ENCODE measurements around the gene DDC.
"Not testable (repeated sequence)": the region's sequence is repeated elsewhere in the genome, so short reads cannot be mapped to it uniquely, and the experiment has no call there.

The DDC gene

GRCh38 chr7:50528266-50529092 is 36.7 kb downstream of the DDC start:
- Histone ChIP-seq H3K4me2 (ENCODE audit: low read length) (no peak overlapping the region), H3K36me3 (ENCODE audit: control insufficient read depth, low read length) (no peaks in the 10 kb centered on the region), H3K4me3 (ENCODE audit: low read length) (no peak overlapping the region), H3K27me3 (ENCODE audit: control insufficient read depth, low read length) (peaks cover 10% of the 10 kb centered on the region), H3K9me2 (replicated peaks; ENCODE audit: control insufficient read depth, low read length) (no peaks in the 10 kb centered on the region), H3K4me1 (ENCODE audit: control insufficient read depth, low read length) (no peaks in the 10 kb centered on the region), H3F3A (ENCODE audit: control insufficient read depth, insufficient read depth) (no peaks in the 10 kb centered on the region), H3K9me3 (ENCODE audit: control insufficient read depth, insufficient read depth, low read length) (no peaks in the 10 kb centered on the region), H4K20me1 (ENCODE audit: control insufficient read depth, insufficient read depth, low read depth, low read length) (no peaks in the 10 kb centered on the region), H3K79me2 (ENCODE audit: control insufficient read depth, low read length) (no peaks in the 10 kb centered on the region), H3K27ac (ENCODE audit: low read depth, low read length) (no peak overlapping the region)
- no peak for TF ChIP-seq EZH2phosphoT487 (IDR thresholded peaks at IDR 0.05; ENCODE audit: borderline replicate concordance, low read length)
- TF ChIP-seq, protein P1, sequence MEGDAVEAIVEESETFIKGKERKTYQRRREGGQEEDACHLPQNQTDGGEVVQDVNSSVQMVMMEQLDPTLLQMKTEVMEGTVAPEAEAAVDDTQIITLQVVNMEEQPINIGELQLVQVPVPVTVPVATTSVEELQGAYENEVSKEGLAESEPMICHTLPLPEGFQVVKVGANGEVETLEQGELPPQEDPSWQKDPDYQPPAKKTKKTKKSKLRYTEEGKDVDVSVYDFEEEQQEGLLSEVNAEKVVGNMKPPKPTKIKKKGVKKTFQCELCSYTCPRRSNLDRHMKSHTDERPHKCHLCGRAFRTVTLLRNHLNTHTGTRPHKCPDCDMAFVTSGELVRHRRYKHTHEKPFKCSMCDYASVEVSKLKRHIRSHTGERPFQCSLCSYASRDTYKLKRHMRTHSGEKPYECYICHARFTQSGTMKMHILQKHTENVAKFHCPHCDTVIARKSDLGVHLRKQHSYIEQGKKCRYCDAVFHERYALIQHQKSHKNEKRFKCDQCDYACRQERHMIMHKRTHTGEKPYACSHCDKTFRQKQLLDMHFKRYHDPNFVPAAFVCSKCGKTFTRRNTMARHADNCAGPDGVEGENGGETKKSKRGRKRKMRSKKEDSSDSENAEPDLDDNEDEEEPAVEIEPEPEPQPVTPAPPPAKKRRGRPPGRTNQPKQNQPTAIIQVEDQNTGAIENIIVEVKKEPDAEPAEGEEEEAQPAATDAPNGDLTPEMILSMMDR (IDR thresholded peaks at IDR 0.05; ENCODE audit: low read depth, low read length, poor library complexity, severe bottlenecking): no peak

- not testable (repeated sequence) for H3K9me2 ChIP-seq (replicated peaks; ENCODE audit: control insufficient read depth, low read length); H3F3A ChIP-seq (ENCODE audit: control insufficient read depth, insufficient read depth); H3K36me3 ChIP-seq (ENCODE audit: control insufficient read depth, low read length); H3K9me3 ChIP-seq (ENCODE audit: control insufficient read depth, insufficient read depth, low read length); H4K20me1 ChIP-seq (ENCODE audit: control insufficient read depth, insufficient read depth, low read depth, low read length); H3K4me2 ChIP-seq (ENCODE audit: low read length); H3K27ac ChIP-seq (ENCODE audit: low read depth, low read length); H3K4me1 ChIP-seq (ENCODE audit: control insufficient read depth, low read length); H3K79me2 ChIP-seq (ENCODE audit: control insufficient read depth, low read length); H3K27me3 ChIP-seq (ENCODE audit: control insufficient read depth, low read length); H3K4me3 ChIP-seq (ENCODE audit: low read length)
Observed at GRCh38 chr7:50519350-50519749, 45.9 kb downstream of the DDC start.

DNA sequence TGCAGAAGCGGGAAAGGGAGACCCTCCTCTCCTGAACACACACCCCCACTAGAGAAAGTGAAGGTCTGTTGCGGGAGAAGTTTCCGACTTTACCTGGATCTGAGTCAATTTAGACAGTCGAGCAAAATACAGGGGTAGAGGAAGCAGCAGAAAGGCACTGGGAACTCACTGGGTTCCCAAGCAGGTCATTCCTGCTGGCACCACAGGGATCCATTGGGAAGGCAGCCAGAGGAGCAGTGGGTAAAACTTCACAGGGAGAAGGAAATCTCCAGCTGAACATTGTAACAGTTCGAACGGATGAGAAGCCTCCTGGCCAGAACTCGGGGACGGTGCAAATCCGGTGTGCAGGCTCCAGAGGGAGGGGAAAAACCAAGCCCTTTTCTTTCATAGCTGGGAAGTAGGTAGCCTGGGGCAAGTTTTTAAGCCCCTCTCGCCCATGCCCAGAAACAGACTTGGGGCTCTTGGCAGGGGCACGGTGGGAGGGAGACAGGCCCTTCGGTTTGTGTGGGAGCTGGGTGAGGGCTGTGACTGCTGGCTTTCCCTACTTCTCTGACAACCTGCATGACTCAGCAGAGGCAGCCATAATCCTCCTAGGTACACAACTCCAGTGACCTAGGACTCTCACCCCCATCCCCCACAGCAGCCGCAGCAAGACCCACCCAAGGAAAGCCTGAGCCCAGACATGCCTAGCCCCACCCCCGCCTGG is 51.9 kb downstream of the DDC start:
- Histone ChIP-seq H3K27me3 (ENCODE audit: control insufficient read depth, low read length) (peaks cover 5% of the 10 kb centered on the region; the same call in 1 of the 2 replicates), H3K4me1 (ENCODE audit: control insufficient read depth, low read length) (no peaks in the 10 kb centered on the region), H4K20me1 (ENCODE audit: control insufficient read depth, insufficient read depth, low read depth, low read length) (no peaks in the 10 kb centered on the region), H3K4me3 (ENCODE audit: low read length) (no peak overlapping the region), H3K9me2 (replicated peaks; ENCODE audit: control insufficient read depth, low read length) (no peaks in the 10 kb centered on the region), H3K9me3 (ENCODE audit: control insufficient read depth, insufficient read depth, low read length) (no peaks in the 10 kb centered on the region), H3K79me2 (ENCODE audit: control insufficient read depth, low read length) (no peaks in the 10 kb centered on the region), H3K27ac (ENCODE audit: low read depth, low read length) (no peak overlapping the region), H3K4me2 (ENCODE audit: low read length) (no peak overlapping the region), H3F3A (ENCODE audit: control insufficient read depth, insufficient read depth) (no peaks in the 10 kb centered on the region), H3K36me3 (ENCODE audit: control insufficient read depth, low read length) (no peaks in the 10 kb centered on the region)
- TF ChIP-seq, protein P1 (IDR thresholded peaks at IDR 0.05; ENCODE audit: low read depth, low read length, poor library complexity, severe bottlenecking): no peak
- TF ChIP-seq EZH2phosphoT487 (IDR thresholded peaks at IDR 0.05; ENCODE audit: borderline replicate concordance, low read length): no peak

- Histone ChIP-seq H3K79me2 (ENCODE audit: control insufficient read depth, low read length) (no peaks in the 10 kb centered on the region), H3K4me1 (ENCODE audit: control insufficient read depth, low read length) (no peaks in the 10 kb centered on the region), H3K27me3 (ENCODE audit: control insufficient read depth, low read length) (peaks cover 5% of the 10 kb centered on the region; the same call in 1 of the 2 replicates), H3F3A (ENCODE audit: control insufficient read depth, insufficient read depth) (no peaks in the 10 kb centered on the region), H3K9me3 (ENCODE audit: control insufficient read depth, insufficient read depth, low read length) (no peaks in the 10 kb centered on the region), H4K20me1 (ENCODE audit: control insufficient read depth, insufficient read depth, low read depth, low read length) (no peaks in the 10 kb centered on the region), H3K27ac (ENCODE audit: low read depth, low read length) (no peak overlapping the region), H3K9me2 (replicated peaks; ENCODE audit: control insufficient read depth, low read length) (no peaks in the 10 kb centered on the region), H3K36me3 (ENCODE audit: control insufficient read depth, low read length) (no peaks in the 10 kb centered on the region), H3K4me2 (ENCODE audit: low read length) (no peak overlapping the region), H3K4me3 (ENCODE audit: low read length) (no peak overlapping the region)
- TF ChIP-seq EZH2phosphoT487 (IDR thresholded peaks at IDR 0.05; ENCODE audit: borderline replicate concordance, low read length): no peak
- TF ChIP-seq, protein P1 (IDR thresholded peaks at IDR 0.05; ENCODE audit: low read depth, low read length, poor library complexity, severe bottlenecking): no peak
Observed at GRCh38 chr7:50512384-50512783, 52.8 kb downstream of the DDC start.
